H9 (cell line): ENCODE results near the gene GRK4. TPM values are rescaled to one million over a fixed set of nuclear protein-coding genes. Genes with fewer than 3 reads are reported as not detected.

Source experiments
- DNase-seq: peaks from one replicate; pipeline ENCODE4 v3.0.0-alpha.2; 2017
- H2AFZ ChIP-seq: one replicate; pipeline ENCODE4 v1.6.1; 2013; ENCODE audit warnings: mild to moderate bottlenecking, low read length, control low read depth, moderate library complexity
- H2AK5ac ChIP-seq: 2 replicates; pipeline ENCODE4 v1.6.1; 2013; ENCODE audit warnings: low read length, control low read depth, mixed read lengths; ENCODE audit not compliant: insufficient read length
- H2BK120ac ChIP-seq: one replicate; pipeline ENCODE4 v1.6.1; 2013; ENCODE audit warnings: low read depth, mild to moderate bottlenecking, low read length, control low read depth, inconsistent platforms; ENCODE audit not compliant: poor library complexity, severe bottlenecking
- H2BK12ac ChIP-seq: 2 replicates; pipeline ENCODE4 v1.6.1; 2013; ENCODE audit warnings: low read length, control low read depth, mixed read lengths, low read depth; ENCODE audit not compliant: insufficient read length
- H2BK15ac ChIP-seq: 2 replicates; pipeline ENCODE4 v1.6.1; 2013; ENCODE audit warnings: low read depth, low read length, control low read depth
- H2BK20ac ChIP-seq: one replicate; pipeline ENCODE4 v1.6.1; 2013; ENCODE audit warnings: low read depth, mild to moderate bottlenecking, low read length, control low read depth, inconsistent platforms; ENCODE audit not compliant: poor library complexity, severe bottlenecking
- H2BK5ac ChIP-seq: 2 replicates; pipeline ENCODE4 v1.6.1; 2013; ENCODE audit warnings: low read length, control low read depth, mixed read lengths; ENCODE audit not compliant: insufficient read length
- H3K14ac ChIP-seq: 2 replicates; pipeline ENCODE4 v1.6.1; 2013; ENCODE audit warnings: low read length, control low read depth; ENCODE audit not compliant: insufficient read depth
- H3K18ac ChIP-seq: 2 replicates; pipeline ENCODE4 v1.6.1; 2013; ENCODE audit warnings: low read depth, mild to moderate bottlenecking, mixed read lengths, low read length, control low read depth; ENCODE audit not compliant: insufficient read length
- H3K23ac ChIP-seq: 2 replicates; pipeline ENCODE4 v1.6.1; 2013; ENCODE audit warnings: low read length, control low read depth, mixed read lengths, low read depth; ENCODE audit not compliant: insufficient read length
- H3K23me2 ChIP-seq: 2 replicates; pipeline ENCODE4 v1.6.1; 2013; ENCODE audit warnings: low read depth, mild to moderate bottlenecking, mixed read lengths, low read length, control low read depth; ENCODE audit not compliant: insufficient read length, poor library complexity, severe bottlenecking
- H3K27ac ChIP-seq: 2 replicates; pipeline ENCODE4 v1.5.1; 2013; ENCODE audit warnings: low read length, control low read depth, mixed read lengths, low read depth; ENCODE audit not compliant: insufficient read length
- H3K27me3 ChIP-seq: 2 replicates; pipeline ENCODE4 v1.6.1; 2013; ENCODE audit warnings: low read length, control low read depth, inconsistent platforms; ENCODE audit not compliant: insufficient read depth
- H3K4ac ChIP-seq: 2 replicates; pipeline ENCODE4 v1.6.1; 2013; ENCODE audit warnings: low read depth, mild to moderate bottlenecking, control low read depth, inconsistent platforms, low read length, moderate library complexity
- H3K4me1 ChIP-seq: 2 replicates; pipeline ENCODE4 v1.6.1; 2013; ENCODE audit warnings: low read length, control low read depth, inconsistent platforms; ENCODE audit not compliant: insufficient read depth
- H3K4me2 ChIP-seq: 2 replicates; pipeline ENCODE4 v1.6.1; 2013; ENCODE audit warnings: low read length, control low read depth, mixed read lengths; ENCODE audit not compliant: insufficient read length, insufficient read depth
- H3K56ac ChIP-seq: 2 replicates; pipeline ENCODE4 v1.6.1; 2013; ENCODE audit warnings: low read depth, mild to moderate bottlenecking, mixed read lengths, low read length, control low read depth; ENCODE audit not compliant: insufficient read length
- H3K79me1 ChIP-seq: 2 replicates; pipeline ENCODE4 v1.6.1; 2013; ENCODE audit warnings: low read depth, mild to moderate bottlenecking, moderate library complexity, low read length, control low read depth, inconsistent platforms; ENCODE audit not compliant: insufficient read depth, poor library complexity, severe bottlenecking
- H3K79me2 ChIP-seq: 2 replicates; pipeline ENCODE4 v1.6.1; 2013; ENCODE audit warnings: low read length, control low read depth, inconsistent platforms; ENCODE audit not compliant: insufficient read depth
- H3K9ac ChIP-seq: 2 replicates; pipeline ENCODE4 v1.6.1; 2013; ENCODE audit warnings: low read length, control low read depth, mixed read lengths; ENCODE audit not compliant: insufficient read length; ENCODE audit errors: extremely low read depth
- H3K9me3 ChIP-seq: one replicate; pipeline ENCODE4 v1.6.1; 2013; ENCODE audit warnings: low read depth, low read length, inconsistent platforms; ENCODE audit not compliant: control insufficient read depth
- H3T11ph ChIP-seq: one replicate; pipeline ENCODE4 v1.6.1; 2013; ENCODE audit warnings: mild to moderate bottlenecking, low read length, control low read depth, inconsistent platforms
- H4K20me1 ChIP-seq: one replicate; pipeline ENCODE4 v1.6.1; 2013; ENCODE audit not compliant: control insufficient read depth, insufficient read length, insufficient read depth
- H4K5ac ChIP-seq: 2 replicates; pipeline ENCODE4 v1.6.1; 2013; ENCODE audit warnings: low read depth, mild to moderate bottlenecking, mixed read lengths, low read length, control low read depth; ENCODE audit not compliant: insufficient read length
- H4K8ac ChIP-seq: replicated peaks from 2 replicates; pipeline ENCODE4 v1.6.1; 2013; ENCODE audit warnings: low read length, control low read depth, mixed read lengths, low read depth; ENCODE audit not compliant: insufficient read length
- H4K91ac ChIP-seq: 2 replicates; pipeline ENCODE4 v1.6.1; 2013; ENCODE audit warnings: low read depth, mild to moderate bottlenecking, moderate library complexity, mixed read lengths, low read length, control low read depth; ENCODE audit not compliant: insufficient read length
- H3K27ac Mint-ChIP-seq, 3 experiments: 2 replicates in 2 of 3; 3 replicates in 1 of 3; pipeline ENCODE4 v1.8.0; 2020 to 2021; ENCODE audit warnings: mixed read lengths in 3 of 3, mild to moderate bottlenecking in 1 of 3, moderate library complexity in 1 of 3
- H3K27me3 Mint-ChIP-seq: 2 replicates; pipeline ENCODE4 v1.8.0; 2021; ENCODE audit warnings: low read depth, mild to moderate bottlenecking, moderate library complexity, mixed read lengths
- H3K36me3 Mint-ChIP-seq, 3 experiments: 2 replicates in 2 of 3; 3 replicates in 1 of 3; pipeline ENCODE4 v1.8.0; 2020 to 2021; ENCODE audit warnings: low read depth in 3 of 3, mixed read lengths in 3 of 3; ENCODE audit not compliant: insufficient read depth in 1 of 3
- H3K4me1 Mint-ChIP-seq, 2 experiments: 2 replicates each; pipeline ENCODE4 v1.8.0; 2020; ENCODE audit warnings: mixed read lengths in 2 of 2
- H3K4me3 Mint-ChIP-seq, 2 experiments: 2 replicates in 1 of 2; 3 replicates in 1 of 2; pipeline ENCODE4 v1.8.0; 2020 to 2021; ENCODE audit warnings: mild to moderate bottlenecking in 2 of 2, mixed read lengths in 2 of 2, moderate library complexity in 1 of 2
- H3K9me3 Mint-ChIP-seq, 2 experiments: 2 replicates in 1 of 2; 3 replicates in 1 of 2; pipeline ENCODE4 v1.8.0; 2020; ENCODE audit warnings: mild to moderate bottlenecking in 2 of 2, mixed read lengths in 2 of 2, moderate library complexity in 1 of 2
- CTCF ChIP-seq: fragments of 200-600 bp; sonication (generic); conservative IDR thresholded peaks from 3 replicates; pipeline ENCODE4 v1.8.0; 2021; ENCODE audit warnings: antibody characterized with exemption, mild to moderate bottlenecking
- WGBS: extraction: QIAGEN DNeasy Blood & Tissue Kit; methylation state at CpG from one replicate; pipeline ENCODE4 v1.1.7; 2013; ENCODE audit warnings: missing lambda C conversion rate, low lambda C conversion rate, mixed read lengths; ENCODE audit not compliant: insufficient read length; ENCODE audit errors: extremely low coverage; 5-methylcytosine and 5-hydroxymethylcytosine counted together
- total RNA-seq: library from RNA; stranded (reverse); gene quantifications from 2 replicates; pipeline ENCODE4 v1.2.1, GENCODE V29; 2021

The GRK4 gene
- total RNA-seq, 1 experiment from 2014 or later: 4.8 TPM

GRCh38 chr4:2994917-2995316 is 31.5 kb downstream of the GRK4 start:
- Histone ChIP-seq H2BK5ac (no peak overlapping the region), H3K18ac (no peak overlapping the region), H3K27me3 (no peaks in the 10 kb centered on the region), H4K91ac (no peak overlapping the region), H3K9ac (no peak overlapping the region), H3K4me2 (no peak overlapping the region), H3K4ac (no peak overlapping the region), H4K5ac (no peak overlapping the region), H3T11ph (no peak overlapping the region), H2AK5ac (no peak overlapping the region), H3K27ac (no peak overlapping the region), H3K23me2 (no peaks in the 10 kb centered on the region), H3K23ac (no peak overlapping the region), H3K9me3 (no peaks in the 10 kb centered on the region), H3K56ac (no peak overlapping the region), H2BK120ac (no peak overlapping the region), H2BK20ac (no peak overlapping the region), H4K8ac (no peak overlapping the region), H3K14ac (no peak overlapping the region), H3K79me2 (no peaks in the 10 kb centered on the region), H3K4me1 (no peaks in the 10 kb centered on the region), H2BK15ac (no peak overlapping the region), H2AFZ (no peak overlapping the region), H4K20me1 (no peaks in the 10 kb centered on the region), H3K79me1 (no peaks in the 10 kb centered on the region), H2BK12ac (no peak overlapping the region)
- no peak for DNase-seq
- Mint-ChIP-seq H3K9me3 (no peaks in the 10 kb centered on the region), H3K27ac (no peak overlapping the region), H3K36me3 (no peaks in the 10 kb centered on the region), H3K4me3 (no peak overlapping the region), H3K4me1 (no peaks in the 10 kb centered on the region), H3K27me3 (no peaks in the 10 kb centered on the region; the same call in 1 of the 2 replicates)
- no peak for TF ChIP-seq CTCF
- no CpG with 5 or more reads among the region's 4 CpGs for WGBS
